Measurements from ENCODE around the gene GPR157.

GRCh38 chr1:9093091-9093490, 35.8 kb downstream of the GPR157 start:
- TF ChIP-seq, protein P1, sequence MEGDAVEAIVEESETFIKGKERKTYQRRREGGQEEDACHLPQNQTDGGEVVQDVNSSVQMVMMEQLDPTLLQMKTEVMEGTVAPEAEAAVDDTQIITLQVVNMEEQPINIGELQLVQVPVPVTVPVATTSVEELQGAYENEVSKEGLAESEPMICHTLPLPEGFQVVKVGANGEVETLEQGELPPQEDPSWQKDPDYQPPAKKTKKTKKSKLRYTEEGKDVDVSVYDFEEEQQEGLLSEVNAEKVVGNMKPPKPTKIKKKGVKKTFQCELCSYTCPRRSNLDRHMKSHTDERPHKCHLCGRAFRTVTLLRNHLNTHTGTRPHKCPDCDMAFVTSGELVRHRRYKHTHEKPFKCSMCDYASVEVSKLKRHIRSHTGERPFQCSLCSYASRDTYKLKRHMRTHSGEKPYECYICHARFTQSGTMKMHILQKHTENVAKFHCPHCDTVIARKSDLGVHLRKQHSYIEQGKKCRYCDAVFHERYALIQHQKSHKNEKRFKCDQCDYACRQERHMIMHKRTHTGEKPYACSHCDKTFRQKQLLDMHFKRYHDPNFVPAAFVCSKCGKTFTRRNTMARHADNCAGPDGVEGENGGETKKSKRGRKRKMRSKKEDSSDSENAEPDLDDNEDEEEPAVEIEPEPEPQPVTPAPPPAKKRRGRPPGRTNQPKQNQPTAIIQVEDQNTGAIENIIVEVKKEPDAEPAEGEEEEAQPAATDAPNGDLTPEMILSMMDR (IDR thresholded peaks at IDR 0.05) = no peak
- TF ChIP-seq POLR2AphosphoS5 (IDR thresholded peaks at IDR 0.05) (no peak), EP300 (IDR thresholded peaks at IDR 0.05; ENCODE audit: low read depth) (no peak)

Data from transverse colon (tissue), 4 donors.